Measurements from ENCODE around the gene FAM72A.
"Not testable (repeated sequence)": the region's sequence is repeated elsewhere in the genome, so short reads cannot be mapped to it uniquely, and the experiment has no call there.

- not testable (repeated sequence) for TF ChIP-seq CTCF (IDR thresholded peaks at IDR 0.05; ENCODE audit: low read depth, low read length, poor library complexity, severe bottlenecking); EZH2phosphoT487 (IDR thresholded peaks at IDR 0.05; ENCODE audit: borderline replicate concordance, low read length)
Observed at GRCh38 chr1:206175459-206176113, 27.1 kb downstream of the FAM72A start.

Measured in DOHH2 (cell line).